ENCODE data around the gene CELF2. TPM values are rescaled to one million over a fixed set of nuclear protein-coding genes. Genes with fewer than 3 reads are reported as not detected.

CELF2 gene
- total RNA-seq, 1 experiment from 2014 or later: not detected

- Mint-ChIP-seq H3K27me3 (ENCODE audit: unreplicated experiment) (no peaks in the 10 kb centered on the region), H3K4me1 (ENCODE audit: low read depth, unreplicated experiment) (no peaks in the 10 kb centered on the region), H3K4me3 (ENCODE audit: low read depth, unreplicated experiment) (no peak overlapping the region), H3K9me3 (ENCODE audit: low read depth, unreplicated experiment) (peaks cover 7% of the 10 kb centered on the region), H3K27ac (ENCODE audit: unreplicated experiment) (no peak overlapping the region), H3K36me3 (ENCODE audit: insufficient read depth, unreplicated experiment) (no peaks in the 10 kb centered on the region)
- CTCF ChIA-PET: no interaction called here
- no peak for DNase-seq
- intact Hi-C loops (cut with micrococcal nuclease; ENCODE audit: unreplicated experiment): no loop called here
- BruUV-seq (replicated peaks): no TSS peak
- no peak for TF ChIP-seq CTCF (IDR thresholded peaks at IDR 0.05; ENCODE audit: unreplicated experiment)
These were observed 173.5 kb downstream of the CELF2 start for GRCh38 chr10:11191190-11191589.

- H3K27me3 Mint-ChIP-seq (ENCODE audit: unreplicated experiment): no peaks in the 10 kb centered on the region
- no peak overlapping the region for H3K4me3 Mint-ChIP-seq (ENCODE audit: low read depth, unreplicated experiment)
- H3K27ac Mint-ChIP-seq (ENCODE audit: unreplicated experiment): no peak overlapping the region
These were observed 174.0 kb downstream of the CELF2 start for GRCh38 chr10:11191678-11192077.

GRCh38 chr10:11192304-11193000 lies 174.8 kb downstream of the CELF2 start:
- CTCF ChIA-PET: no interaction called here
- intact Hi-C loops (cut with micrococcal nuclease; ENCODE audit: unreplicated experiment): no loop called here
- H3K27me3 Mint-ChIP-seq (ENCODE audit: unreplicated experiment): no peaks in the 10 kb centered on the region
- no peak for TF ChIP-seq CTCF (IDR thresholded peaks at IDR 0.05; ENCODE audit: unreplicated experiment)
- no peaks in the 10 kb centered on the region for H3K36me3 Mint-ChIP-seq (ENCODE audit: insufficient read depth, unreplicated experiment)
- BruUV-seq (replicated peaks): no TSS peak
- H3K4me3 Mint-ChIP-seq (ENCODE audit: low read depth, unreplicated experiment): no peak overlapping the region
- peaks cover 7% of the 10 kb centered on the region for H3K9me3 Mint-ChIP-seq (ENCODE audit: low read depth, unreplicated experiment)
- H3K4me1 Mint-ChIP-seq (ENCODE audit: low read depth, unreplicated experiment): no peaks in the 10 kb centered on the region
- DNase-seq: no peak
- no peak overlapping the region for H3K27ac Mint-ChIP-seq (ENCODE audit: unreplicated experiment)

More at GRCh38 chr10:11191678-11192077, 174.0 kb downstream of the CELF2 start:
- CTCF ChIA-PET: no interaction called here
- H3K9me3 Mint-ChIP-seq (ENCODE audit: low read depth, unreplicated experiment): peaks cover 7% of the 10 kb centered on the region
- H3K36me3 Mint-ChIP-seq (ENCODE audit: insufficient read depth, unreplicated experiment): no peaks in the 10 kb centered on the region
- H3K4me1 Mint-ChIP-seq (ENCODE audit: low read depth, unreplicated experiment): no peaks in the 10 kb centered on the region
- intact Hi-C loops (cut with micrococcal nuclease; ENCODE audit: unreplicated experiment): no loop called here
- no peak for DNase-seq
- TF ChIP-seq CTCF (IDR thresholded peaks at IDR 0.05; ENCODE audit: unreplicated experiment): no peak
- BruUV-seq (replicated peaks): no TSS peak

- Mint-ChIP-seq H3K27ac (ENCODE audit: unreplicated experiment) (no peak overlapping the region), H3K27me3 (ENCODE audit: unreplicated experiment) (no peaks in the 10 kb centered on the region), H3K4me1 (ENCODE audit: low read depth, unreplicated experiment) (no peaks in the 10 kb centered on the region), H3K4me3 (ENCODE audit: low read depth, unreplicated experiment) (no peak overlapping the region), H3K9me3 (ENCODE audit: low read depth, unreplicated experiment) (peaks cover 2% of the 10 kb centered on the region), H3K36me3 (ENCODE audit: insufficient read depth, unreplicated experiment) (no peaks in the 10 kb centered on the region)
- intact Hi-C loops (cut with micrococcal nuclease; ENCODE audit: unreplicated experiment): no loop called here
- no peak for DNase-seq
- BruUV-seq (replicated peaks): no TSS peak
- no peak for TF ChIP-seq CTCF (IDR thresholded peaks at IDR 0.05; ENCODE audit: unreplicated experiment)
- CTCF ChIA-PET: no interaction called here
These were observed 175.4 kb downstream of the CELF2 start for GRCh38 chr10:11193001-11193551.
